ENCODE measurements around the gene TGFBI. TPM values are rescaled to one million over a fixed set of nuclear protein-coding genes. Genes with fewer than 3 reads are reported as not detected.

TGFBI gene
- total and polyA plus RNA-seq, 9 of the 15 experiments (the other 6 are each of a cell fraction or from before 2014, with no cell fraction given): 0.05 to 0.62 (median 0.08) TPM; not detected in 6

DNA sequence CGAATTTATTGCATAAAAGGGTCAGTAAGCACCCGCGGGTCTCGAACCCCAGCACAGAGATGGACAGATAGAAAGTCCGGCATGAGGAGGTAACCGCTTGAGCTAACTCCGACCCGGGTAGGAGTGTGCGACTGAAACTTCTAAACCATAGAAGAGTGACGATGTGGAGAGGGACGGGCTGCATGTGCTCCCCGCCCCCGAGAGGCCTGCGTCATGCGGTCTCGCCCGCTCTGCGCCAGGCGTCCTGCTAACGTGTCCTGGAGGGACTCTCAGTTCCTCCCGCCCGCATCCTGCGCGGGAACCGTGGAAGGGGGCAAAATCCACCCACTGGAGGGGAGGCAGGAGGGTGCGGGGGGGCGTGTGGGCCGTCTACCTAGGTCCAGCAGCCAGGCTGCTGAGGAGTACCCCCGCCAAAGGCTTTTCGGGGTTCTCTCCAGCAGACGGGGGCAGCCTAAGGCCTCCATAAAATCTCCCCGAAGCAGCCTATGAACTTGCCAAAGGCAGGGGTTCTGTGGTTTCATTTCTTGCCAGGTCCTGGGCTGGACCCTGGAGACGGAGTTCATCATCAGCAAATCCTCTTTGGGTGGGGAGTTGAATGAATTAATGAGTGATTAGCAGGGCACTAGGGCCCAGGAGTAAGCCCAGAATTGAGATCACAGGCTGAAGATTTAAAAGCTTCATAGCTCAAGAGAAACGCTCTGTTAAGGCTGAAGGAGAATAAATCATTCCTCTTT is 51.9 kb downstream of the TGFBI start (continued):
- TF ChIP-seq MYNN (IDR thresholded peaks at IDR 0.05) (no peak), MYNN (CRISPR knock-in tag; IDR thresholded peaks at IDR 0.05) (no peak), GTF2E2 (tag; IDR thresholded peaks at IDR 0.05) (no peak), ZNF24 (IDR thresholded peaks at IDR 0.05) (peak; percentile 63; the same call in 1 of the 2 replicates), SNRNP70 (optimal IDR thresholded peaks at IDR 0.05; ENCODE audit: low read depth, low read length) (no peak), SMAD1 (IDR thresholded peaks at IDR 0.05; ENCODE audit: low read depth, low read length, partially characterized antibody) (no peak), ZNF134 (CRISPR knock-in tag; conservative IDR thresholded peaks at IDR 0.05) (no peak), ATF7 (IDR thresholded peaks at IDR 0.05) (peak; percentile 84), ZBTB17 (CRISPR knock-in tag; IDR thresholded peaks at IDR 0.05) (no peak), HIVEP1 (CRISPR knock-in tag; IDR thresholded peaks at IDR 0.05) (no peak), KLF1 (tag; IDR thresholded peaks at IDR 0.05) (no peak), ZNF239 (CRISPR knock-in tag; IDR thresholded peaks at IDR 0.05) (no peak), PYGO2 (tag; IDR thresholded peaks at IDR 0.05) (no peak), DNMT1 (IDR thresholded peaks at IDR 0.05) (no peak), MTA2 (IDR thresholded peaks at IDR 0.05; ENCODE audit: low read depth) (no peak), SMARCC2 (IDR thresholded peaks at IDR 0.05; ENCODE audit: low read depth) (no peak), CBX1 (IDR thresholded peaks at IDR 0.05; ENCODE audit: low read depth) (no peak), CEBPB (tag; IDR thresholded peaks at IDR 0.05) (no peak), SRSF1 (IDR thresholded peaks at IDR 0.05; ENCODE audit: low read depth, low read length) (no peak), NR3C1 (CRISPR knock-in tag; IDR thresholded peaks at IDR 0.05) (no peak), ZNF175 (CRISPR knock-in tag; IDR thresholded peaks at IDR 0.05; ENCODE audit: low read depth) (peak; percentile 48; the same call in 1 of the 2 replicates)
- TF ChIP-seq, protein P1, sequence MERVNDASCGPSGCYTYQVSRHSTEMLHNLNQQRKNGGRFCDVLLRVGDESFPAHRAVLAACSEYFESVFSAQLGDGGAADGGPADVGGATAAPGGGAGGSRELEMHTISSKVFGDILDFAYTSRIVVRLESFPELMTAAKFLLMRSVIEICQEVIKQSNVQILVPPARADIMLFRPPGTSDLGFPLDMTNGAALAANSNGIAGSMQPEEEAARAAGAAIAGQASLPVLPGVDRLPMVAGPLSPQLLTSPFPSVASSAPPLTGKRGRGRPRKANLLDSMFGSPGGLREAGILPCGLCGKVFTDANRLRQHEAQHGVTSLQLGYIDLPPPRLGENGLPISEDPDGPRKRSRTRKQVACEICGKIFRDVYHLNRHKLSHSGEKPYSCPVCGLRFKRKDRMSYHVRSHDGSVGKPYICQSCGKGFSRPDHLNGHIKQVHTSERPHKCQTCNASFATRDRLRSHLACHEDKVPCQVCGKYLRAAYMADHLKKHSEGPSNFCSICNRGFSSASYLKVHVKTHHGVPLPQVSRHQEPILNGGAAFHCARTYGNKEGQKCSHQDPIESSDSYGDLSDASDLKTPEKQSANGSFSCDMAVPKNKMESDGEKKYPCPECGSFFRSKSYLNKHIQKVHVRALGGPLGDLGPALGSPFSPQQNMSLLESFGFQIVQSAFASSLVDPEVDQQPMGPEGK (CRISPR knock-in tag; IDR thresholded peaks at IDR 0.05; ENCODE audit: borderline replicate concordance): no peak
- TF ChIP-seq, protein P2, sequence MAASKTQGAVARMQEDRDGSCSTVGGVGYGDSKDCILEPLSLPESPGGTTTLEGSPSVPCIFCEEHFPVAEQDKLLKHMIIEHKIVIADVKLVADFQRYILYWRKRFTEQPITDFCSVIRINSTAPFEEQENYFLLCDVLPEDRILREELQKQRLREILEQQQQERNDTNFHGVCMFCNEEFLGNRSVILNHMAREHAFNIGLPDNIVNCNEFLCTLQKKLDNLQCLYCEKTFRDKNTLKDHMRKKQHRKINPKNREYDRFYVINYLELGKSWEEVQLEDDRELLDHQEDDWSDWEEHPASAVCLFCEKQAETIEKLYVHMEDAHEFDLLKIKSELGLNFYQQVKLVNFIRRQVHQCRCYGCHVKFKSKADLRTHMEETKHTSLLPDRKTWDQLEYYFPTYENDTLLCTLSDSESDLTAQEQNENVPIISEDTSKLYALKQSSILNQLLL (CRISPR knock-in tag; IDR thresholded peaks at IDR 0.05; ENCODE audit: borderline replicate concordance): no peak
- TF ChIP-seq, protein P3, sequence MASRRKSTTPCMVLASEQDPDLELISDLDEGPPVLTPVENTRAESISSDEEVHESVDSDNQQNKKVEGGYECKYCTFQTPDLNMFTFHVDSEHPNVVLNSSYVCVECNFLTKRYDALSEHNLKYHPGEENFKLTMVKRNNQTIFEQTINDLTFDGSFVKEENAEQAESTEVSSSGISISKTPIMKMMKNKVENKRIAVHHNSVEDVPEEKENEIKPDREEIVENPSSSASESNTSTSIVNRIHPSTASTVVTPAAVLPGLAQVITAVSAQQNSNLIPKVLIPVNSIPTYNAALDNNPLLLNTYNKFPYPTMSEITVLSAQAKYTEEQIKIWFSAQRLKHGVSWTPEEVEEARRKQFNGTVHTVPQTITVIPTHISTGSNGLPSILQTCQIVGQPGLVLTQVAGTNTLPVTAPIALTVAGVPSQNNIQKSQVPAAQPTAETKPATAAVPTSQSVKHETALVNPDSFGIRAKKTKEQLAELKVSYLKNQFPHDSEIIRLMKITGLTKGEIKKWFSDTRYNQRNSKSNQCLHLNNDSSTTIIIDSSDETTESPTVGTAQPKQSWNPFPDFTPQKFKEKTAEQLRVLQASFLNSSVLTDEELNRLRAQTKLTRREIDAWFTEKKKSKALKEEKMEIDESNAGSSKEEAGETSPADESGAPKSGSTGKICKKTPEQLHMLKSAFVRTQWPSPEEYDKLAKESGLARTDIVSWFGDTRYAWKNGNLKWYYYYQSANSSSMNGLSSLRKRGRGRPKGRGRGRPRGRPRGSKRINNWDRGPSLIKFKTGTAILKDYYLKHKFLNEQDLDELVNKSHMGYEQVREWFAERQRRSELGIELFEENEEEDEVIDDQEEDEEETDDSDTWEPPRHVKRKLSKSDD (conservative IDR thresholded peaks at IDR 0.05; ENCODE audit: low read length): no peak
- TF ChIP-seq, protein P4, sequence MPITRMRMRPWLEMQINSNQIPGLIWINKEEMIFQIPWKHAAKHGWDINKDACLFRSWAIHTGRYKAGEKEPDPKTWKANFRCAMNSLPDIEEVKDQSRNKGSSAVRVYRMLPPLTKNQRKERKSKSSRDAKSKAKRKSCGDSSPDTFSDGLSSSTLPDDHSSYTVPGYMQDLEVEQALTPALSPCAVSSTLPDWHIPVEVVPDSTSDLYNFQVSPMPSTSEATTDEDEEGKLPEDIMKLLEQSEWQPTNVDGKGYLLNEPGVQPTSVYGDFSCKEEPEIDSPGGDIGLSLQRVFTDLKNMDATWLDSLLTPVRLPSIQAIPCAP (CRISPR knock-in tag; IDR thresholded peaks at IDR 0.05; ENCODE audit: borderline replicate concordance): no peak
